C4-2B (cell line): ENCODE results near the gene PACS2.

Experiments
- H3K27ac ChIP-seq: fragments of 450-650 bp; 2 replicates; pipeline ENCODE4 v1.5.1; 2017
- ZFX ChIP-seq: fragments of 450-650 bp; IDR thresholded peaks from 2 replicates; pipeline ENCODE4 v1.6.1; 2017
- TF ChIP-seq, protein P1 (sequence below): fragments of 450-650 bp; conservative IDR thresholded peaks from 2 replicates; pipeline ENCODE4 v1.5.1; 2017; ENCODE audit warnings: mild to moderate bottlenecking

The PACS2 gene

DNA sequence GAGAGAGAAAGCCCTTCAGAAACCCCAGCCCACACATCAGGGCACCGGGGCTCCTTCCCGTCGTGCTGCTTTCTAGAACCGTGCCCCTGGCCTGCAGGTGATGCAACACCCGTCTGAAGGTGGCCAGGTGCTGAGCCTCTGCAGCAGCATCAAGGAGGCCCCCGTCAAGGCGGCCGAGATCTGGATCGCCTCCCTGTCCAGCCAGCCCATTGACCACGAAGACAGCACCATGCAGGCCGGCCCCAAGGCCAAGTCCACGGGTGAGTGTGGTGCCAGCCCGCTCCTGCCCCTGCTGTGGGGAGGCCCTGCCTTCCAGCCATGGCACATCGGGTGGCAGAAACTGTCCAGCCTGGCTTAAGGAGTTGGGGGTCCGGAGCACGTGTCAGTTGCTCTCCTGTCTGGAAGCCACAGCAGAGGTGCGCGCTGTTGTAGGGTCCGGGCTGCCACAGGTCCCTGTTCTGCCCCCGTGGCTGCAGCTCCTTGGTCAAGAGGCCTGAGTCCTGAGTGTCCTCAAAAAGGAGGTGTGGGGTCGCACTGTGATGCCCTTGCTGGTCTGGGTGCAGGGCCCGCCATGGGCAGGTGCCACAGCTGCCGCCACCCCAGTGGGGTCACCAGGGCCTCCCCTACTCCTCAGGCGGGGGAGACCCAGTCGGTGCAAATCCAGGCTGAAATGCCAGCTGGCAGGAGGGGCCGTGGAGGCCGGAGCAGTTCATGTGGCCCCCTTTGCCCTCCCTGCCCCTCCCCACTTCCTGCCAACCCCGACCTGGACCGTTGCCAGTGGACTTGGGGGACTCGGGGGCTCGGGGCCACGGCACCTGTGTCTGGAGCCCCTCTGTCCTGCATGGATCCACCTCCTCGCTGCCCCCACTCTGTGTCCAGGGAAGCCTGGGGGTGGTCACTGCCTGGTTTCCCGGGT, 52.8 kb downstream of the PACS2 start:
- no peak overlapping the region for H3K27ac ChIP-seq
- TF ChIP-seq, protein P1, sequence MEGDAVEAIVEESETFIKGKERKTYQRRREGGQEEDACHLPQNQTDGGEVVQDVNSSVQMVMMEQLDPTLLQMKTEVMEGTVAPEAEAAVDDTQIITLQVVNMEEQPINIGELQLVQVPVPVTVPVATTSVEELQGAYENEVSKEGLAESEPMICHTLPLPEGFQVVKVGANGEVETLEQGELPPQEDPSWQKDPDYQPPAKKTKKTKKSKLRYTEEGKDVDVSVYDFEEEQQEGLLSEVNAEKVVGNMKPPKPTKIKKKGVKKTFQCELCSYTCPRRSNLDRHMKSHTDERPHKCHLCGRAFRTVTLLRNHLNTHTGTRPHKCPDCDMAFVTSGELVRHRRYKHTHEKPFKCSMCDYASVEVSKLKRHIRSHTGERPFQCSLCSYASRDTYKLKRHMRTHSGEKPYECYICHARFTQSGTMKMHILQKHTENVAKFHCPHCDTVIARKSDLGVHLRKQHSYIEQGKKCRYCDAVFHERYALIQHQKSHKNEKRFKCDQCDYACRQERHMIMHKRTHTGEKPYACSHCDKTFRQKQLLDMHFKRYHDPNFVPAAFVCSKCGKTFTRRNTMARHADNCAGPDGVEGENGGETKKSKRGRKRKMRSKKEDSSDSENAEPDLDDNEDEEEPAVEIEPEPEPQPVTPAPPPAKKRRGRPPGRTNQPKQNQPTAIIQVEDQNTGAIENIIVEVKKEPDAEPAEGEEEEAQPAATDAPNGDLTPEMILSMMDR: no peak
- no peak for TF ChIP-seq ZFX

DNA sequence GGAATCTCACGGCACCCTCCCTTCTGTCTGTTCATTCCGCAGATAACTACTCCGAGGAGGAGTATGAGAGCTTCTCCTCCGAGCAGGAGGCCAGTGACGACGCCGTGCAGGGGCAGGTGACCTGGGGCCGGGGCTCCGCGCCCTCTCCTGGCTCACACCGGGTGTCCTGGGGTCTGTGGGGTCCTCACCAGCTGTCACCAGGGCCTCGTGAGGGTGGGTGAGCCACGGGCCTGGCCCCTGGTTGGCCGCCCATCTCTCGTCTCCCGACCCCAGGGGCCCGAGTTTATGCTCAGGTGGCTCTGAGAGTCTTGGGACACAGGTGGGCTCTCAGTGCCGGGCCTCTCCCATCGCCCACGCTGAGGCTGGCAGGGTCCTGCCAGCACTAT, 53.5 kb downstream of the PACS2 start:
- no peak for TF ChIP-seq ZFX
- TF ChIP-seq, protein P1: no peak
- no peak overlapping the region for H3K27ac ChIP-seq

DNA sequence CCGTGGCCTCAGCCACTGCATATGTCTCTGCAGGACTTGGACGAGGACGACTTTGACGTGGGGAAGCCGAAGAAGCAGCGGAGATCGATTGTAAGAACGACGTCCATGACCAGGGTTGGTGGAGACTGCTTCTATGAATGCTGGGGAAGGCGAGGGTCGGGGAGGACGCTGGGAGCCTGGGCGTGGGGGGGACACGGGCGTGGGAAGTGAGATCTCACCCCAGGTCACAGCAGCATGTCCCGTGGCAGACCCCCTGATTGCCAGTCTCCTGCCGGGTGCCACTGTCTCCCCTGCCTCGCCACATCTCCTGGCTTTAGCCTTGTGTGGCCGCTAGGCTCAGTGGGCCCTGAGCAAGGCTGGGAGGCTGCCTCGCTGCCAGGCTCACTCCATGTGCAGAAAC, 53.9 kb downstream of the PACS2 start:
- TF ChIP-seq, protein P1: no peak
- TF ChIP-seq ZFX: no peak
- H3K27ac ChIP-seq: no peak overlapping the region

DNA sequence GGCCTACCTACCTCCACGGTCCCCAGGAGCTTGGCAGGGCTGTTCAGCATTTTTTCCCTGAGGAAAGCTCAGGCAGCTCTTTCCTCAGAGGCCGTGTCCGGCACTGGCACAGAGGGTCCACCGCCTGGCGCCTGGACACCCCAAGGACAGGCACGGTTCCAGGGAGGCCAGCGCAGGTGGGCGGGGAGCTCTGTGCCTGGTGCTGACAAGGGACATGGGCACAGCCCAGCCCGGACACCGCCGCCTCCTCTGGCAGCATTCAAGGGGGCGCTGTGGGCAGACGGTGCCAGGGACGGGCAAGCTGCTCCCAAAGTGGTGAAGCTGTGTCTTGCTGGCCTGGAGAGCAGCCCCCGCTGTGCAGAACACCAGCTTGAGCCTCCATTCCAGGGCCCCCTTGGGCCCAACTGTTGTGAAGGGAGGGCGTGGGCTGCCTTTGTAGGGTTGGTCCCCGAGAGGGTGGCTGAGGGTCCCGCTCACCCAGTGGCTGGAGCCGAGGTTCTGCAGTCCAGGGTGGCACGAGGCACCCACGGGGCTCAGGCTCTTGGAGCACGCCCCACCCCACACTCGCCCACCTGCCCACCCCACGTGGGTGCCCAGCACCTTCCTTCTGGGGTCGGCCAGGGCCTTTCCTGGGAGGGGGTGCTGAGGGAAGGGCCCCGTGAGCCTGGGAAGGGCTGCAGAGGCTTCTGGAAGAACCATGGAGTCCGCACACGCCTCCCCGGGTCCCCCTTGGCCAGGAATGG, 54.5 kb downstream of the PACS2 start:
- H3K27ac ChIP-seq: no peak overlapping the region
- TF ChIP-seq, protein P1: no peak
- no peak for TF ChIP-seq ZFX

DNA sequence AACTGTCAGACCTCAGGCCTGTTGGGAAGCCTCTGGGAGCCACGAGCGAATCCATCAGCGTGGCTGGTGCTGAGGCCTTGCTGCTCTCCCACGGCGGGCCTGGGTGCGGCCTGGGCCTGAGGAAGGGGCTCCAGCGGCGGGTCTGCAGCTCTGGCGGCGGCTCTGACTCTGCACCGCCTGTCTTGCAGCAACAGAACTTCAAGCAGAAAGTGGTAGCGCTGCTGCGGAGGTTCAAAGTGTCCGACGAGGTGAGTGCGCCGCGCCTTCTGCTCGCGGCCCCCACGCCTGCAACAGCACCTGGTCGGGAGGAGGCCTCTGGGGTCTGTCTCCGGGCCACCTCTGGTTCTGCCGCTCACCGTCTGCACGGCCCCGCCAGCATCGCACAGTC, 55.1 kb downstream of the PACS2 start:
- TF ChIP-seq, protein P1: no peak
- TF ChIP-seq ZFX: no peak
- H3K27ac ChIP-seq: no peak overlapping the region

DNA sequence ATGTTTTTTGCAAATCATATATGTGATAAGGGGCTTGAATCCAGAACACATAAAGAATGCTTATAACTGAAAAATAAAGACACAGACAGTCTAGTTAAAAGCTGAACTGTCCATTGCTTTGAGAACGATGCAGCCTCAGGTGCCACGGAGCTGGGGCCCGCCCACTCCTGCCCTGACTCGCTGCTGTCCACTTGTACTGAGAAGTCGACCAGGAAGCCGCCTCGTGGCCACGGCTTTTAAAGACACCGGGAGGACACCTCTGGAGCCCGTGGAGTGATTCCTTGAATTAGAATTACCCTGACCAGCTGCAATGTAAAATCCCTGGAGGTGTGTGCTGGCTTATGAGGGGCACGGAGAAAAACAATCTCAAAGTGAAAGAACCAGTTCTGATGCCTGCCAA, 59.8 kb downstream of the PACS2 start:
- H3K27ac ChIP-seq: no peak overlapping the region
- TF ChIP-seq, protein P1: no peak; the same call in 1 of the 2 replicates
- TF ChIP-seq ZFX: no peak

DNA sequence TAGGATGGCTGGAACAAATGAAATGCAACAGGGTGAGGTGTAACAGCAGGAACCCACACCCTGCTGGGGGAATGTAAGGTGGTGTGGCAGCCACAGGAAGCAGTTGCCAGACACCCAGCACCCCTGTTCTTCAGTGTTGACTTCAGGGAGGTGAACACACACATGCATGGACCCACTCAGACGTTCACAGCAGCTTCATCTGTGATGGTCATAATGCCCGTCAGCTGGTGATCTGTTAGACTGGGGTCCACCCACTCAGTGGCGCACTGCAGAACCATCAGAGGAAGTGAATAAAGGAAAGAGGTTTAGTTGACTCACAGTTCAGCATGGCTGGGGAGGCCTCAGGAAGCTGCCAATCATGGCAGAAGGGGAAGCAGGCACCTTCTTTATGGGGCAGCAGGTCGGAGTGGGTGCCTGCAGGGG, 61.1 kb downstream of the PACS2 start:
- no peak for TF ChIP-seq ZFX
- TF ChIP-seq, protein P1: no peak
- H3K27ac ChIP-seq: no peak overlapping the region
